H1 (cell line): ENCODE measurements around the gene NBPF1. TPM values are rescaled to one million over a fixed set of nuclear protein-coding genes. Genes with fewer than 3 reads are reported as not detected.
"Not testable (repeated sequence)": the region's sequence is repeated elsewhere in the genome, so short reads cannot be mapped to it uniquely, and the experiment has no call there.

ENCODE experiments used
- CTCF ChIA-PET: fragments of 300-600 bp; sonication (Branson Sonifier 250); formaldehyde crosslinking; loops from one replicate; lab custom pipeline; 2021; ENCODE audit not compliant: partially characterized antibody; lab: Charles Lee
- POLR2A ChIA-PET: fragments of 300-600 bp; sonication (Branson Sonifier 250); formaldehyde crosslinking; loops from one replicate; lab custom pipeline; 2021; ENCODE audit warnings: inconsistent platforms; ENCODE audit not compliant: partially characterized antibody; lab: Charles Lee
- DNase-seq, 2 experiments: peaks; one replicate each; pipeline versions ENCODE4 v3.0.0 to v3.0.0-alpha.2; 2010 to 2022; ENCODE audit warnings: low spot score in 2 of 2, low read depth in 1 of 2, mixed read lengths in 1 of 2
- FAIRE-seq: peaks from 2 replicates; lab custom pipeline; 2011; peaks lifted over from hg19 to GRCh38; lab: Jason Lieb, UNC
- H2AFZ ChIP-seq: 2 replicates; pipeline ENCODE4 v1.8.1; 2012; ENCODE audit warnings: low read length, inconsistent platforms
- H2AK5ac ChIP-seq: 2 replicates; pipeline ENCODE4 v1.6.1; 2013; ENCODE audit warnings: low read depth, low read length
- H2BK120ac ChIP-seq: replicated peaks from 2 replicates; pipeline ENCODE3; 2013; ENCODE audit warnings: low read depth, low read length, inconsistent platforms
- H2BK12ac ChIP-seq: 2 replicates; pipeline ENCODE4 v1.6.1; 2013; ENCODE audit warnings: low read depth, low read length
- H2BK15ac ChIP-seq: 2 replicates; pipeline ENCODE4 v1.6.1; 2013; ENCODE audit warnings: low read length
- H2BK20ac ChIP-seq: 2 replicates; pipeline ENCODE4 v1.6.1; 2013; ENCODE audit warnings: low read length
- H2BK5ac ChIP-seq: 2 replicates; pipeline ENCODE4 v1.6.1; 2013; ENCODE audit warnings: low read depth, low read length
- H3K14ac ChIP-seq: 2 replicates; pipeline ENCODE4 v1.6.1; 2013; ENCODE audit warnings: inconsistent platforms; ENCODE audit not compliant: insufficient read length
- H3K18ac ChIP-seq: 2 replicates; pipeline ENCODE4 v1.6.1; 2013; ENCODE audit warnings: low read length; ENCODE audit errors: extremely low read depth
- H3K23ac ChIP-seq: 2 replicates; pipeline ENCODE4 v1.6.1; 2013; ENCODE audit warnings: inconsistent platforms; ENCODE audit not compliant: insufficient read length
- H3K23me2 ChIP-seq: 2 replicates; pipeline ENCODE4 v1.6.1; 2013; ENCODE audit warnings: low read depth, low read length
- H3K27ac ChIP-seq: 2 replicates; pipeline ENCODE4 v1.6.1; 2011; ENCODE audit warnings: low read depth, low read length, inconsistent platforms
- H3K27me3 ChIP-seq, 4 experiments: replicated peaks in 1 of 4; 1 replicate in 1 of 4; 2 replicates in 3 of 4; pipeline versions ENCODE4 v1.6.1 to v1.8.1; 2011 to 2013; ENCODE audit warnings: low read length in 3 of 4, mild to moderate bottlenecking in 3 of 4, inconsistent platforms in 2 of 4, mixed read lengths in 2 of 4, moderate library complexity in 1 of 4; ENCODE audit not compliant: control insufficient read depth in 3 of 4, insufficient read depth in 3 of 4; ENCODE audit errors: extremely low read depth in 1 of 4
- H3K36me3 ChIP-seq, 4 experiments: 2 replicates each; pipeline versions ENCODE4 v1.6.1 to v1.8.1; 2011 to 2013; ENCODE audit warnings: mild to moderate bottlenecking in 4 of 4, low read length in 3 of 4, moderate library complexity in 2 of 4, control low read depth in 1 of 4, inconsistent platforms in 1 of 4; ENCODE audit not compliant: insufficient read depth in 4 of 4, control insufficient read depth in 2 of 4
- H3K4ac ChIP-seq: replicated peaks from 2 replicates; pipeline ENCODE3; 2013; ENCODE audit warnings: low read length, low read depth, mixed read lengths, inconsistent platforms; ENCODE audit not compliant: insufficient read length
- H3K4me1 ChIP-seq, 4 experiments: replicated peaks in 1 of 4; 1 replicate in 1 of 4; 2 replicates in 3 of 4; pipeline versions ENCODE4 v1.6.1 to v1.8.1; 2011 to 2013; ENCODE audit warnings: low read length in 3 of 4, inconsistent platforms in 2 of 4, mixed read lengths in 1 of 4; ENCODE audit not compliant: insufficient read depth in 4 of 4, control insufficient read depth in 3 of 4
- H3K4me2 ChIP-seq, 2 experiments: 2 replicates each; pipeline versions ENCODE4 v1.6.1 to v1.8.1; 2011 to 2013; ENCODE audit warnings: low read depth in 2 of 2, low read length in 2 of 2, control low read depth in 1 of 2, inconsistent platforms in 1 of 2, mild to moderate bottlenecking in 1 of 2; ENCODE audit not compliant: insufficient read depth in 1 of 2
- H3K4me3 ChIP-seq, 4 experiments: fragments of 200-600, 300-600 bp in 1 of 4; sonication (generic), shearing (Covaris generic), sonication (Bioruptor Twin) in 1 of 4; 2 replicates each; pipeline versions ENCODE4 v1.5.1 to v1.8.1; 2011 to 2016; ENCODE audit warnings: low read length in 4 of 4, low read depth in 3 of 4, control low read depth in 2 of 4, inconsistent platforms in 2 of 4, mild to moderate bottlenecking in 2 of 4, mixed read lengths in 1 of 4, moderate library complexity in 1 of 4; ENCODE audit not compliant: insufficient read depth in 2 of 4; ENCODE audit errors: extremely low read depth in 1 of 4
- H3K56ac ChIP-seq: replicated peaks from 2 replicates; pipeline ENCODE3; 2013; ENCODE audit warnings: low read depth, mild to moderate bottlenecking, mixed read lengths, low read length, inconsistent platforms; ENCODE audit not compliant: insufficient read length
- H3K79me1 ChIP-seq: 2 replicates; pipeline ENCODE4 v1.6.1; 2013; ENCODE audit warnings: low read depth, low read length, control low read depth
- H3K79me2 ChIP-seq, 2 experiments: 2 replicates each; pipeline versions ENCODE4 v1.6.1 to v1.8.1; 2012 to 2013; ENCODE audit warnings: low read length in 2 of 2, mild to moderate bottlenecking in 2 of 2, inconsistent platforms in 1 of 2; ENCODE audit not compliant: insufficient read depth in 2 of 2, control insufficient read depth in 1 of 2
- H3K9ac ChIP-seq, 4 experiments: replicated peaks in 1 of 4; 1 replicate in 1 of 4; 2 replicates in 3 of 4; pipeline versions ENCODE4 v1.6.1 to v1.8.1; 2011 to 2013; ENCODE audit warnings: low read depth in 3 of 4, low read length in 3 of 4, control low read depth in 2 of 4, mild to moderate bottlenecking in 2 of 4, moderate library complexity in 2 of 4, inconsistent platforms in 1 of 4; ENCODE audit errors: extremely low read depth in 1 of 4
- H3K9me3 ChIP-seq, 2 experiments: 2 replicates each; pipeline versions ENCODE4 v1.6.1 to v1.8.1; 2012 to 2013; ENCODE audit warnings: mild to moderate bottlenecking in 2 of 2, moderate library complexity in 2 of 2, control low read depth in 1 of 2, inconsistent platforms in 1 of 2, low read depth in 1 of 2, low read length in 1 of 2, mixed read lengths in 1 of 2; ENCODE audit not compliant: insufficient read depth in 2 of 2
- H4K20me1 ChIP-seq, 2 experiments: replicated peaks in 1 of 2; 2 replicates each; pipeline versions ENCODE3 to v1.8.1; 2011 to 2013; ENCODE audit warnings: inconsistent platforms in 2 of 2, low read length in 2 of 2, mild to moderate bottlenecking in 1 of 2; ENCODE audit not compliant: insufficient read depth in 2 of 2, control insufficient read depth in 1 of 2
- H4K5ac ChIP-seq: 2 replicates; pipeline ENCODE4 v1.6.1; 2013; ENCODE audit warnings: low read length, low read depth, mixed read lengths, inconsistent platforms; ENCODE audit not compliant: insufficient read length
- H4K8ac ChIP-seq: 2 replicates; pipeline ENCODE4 v1.8.0; 2013; ENCODE audit warnings: mild to moderate bottlenecking, moderate library complexity, low read length, inconsistent platforms; ENCODE audit not compliant: insufficient read depth; ENCODE audit errors: extremely low read depth
- H4K91ac ChIP-seq: replicated peaks from 2 replicates; pipeline ENCODE3; 2013; ENCODE audit warnings: low read length, mixed read lengths, inconsistent platforms; ENCODE audit not compliant: insufficient read length
- CHD2 ChIP-seq: IDR thresholded peaks from 2 replicates; pipeline ENCODE4 v1.6.1; 2012; ENCODE audit warnings: low read length, improper control_type of control experiment
- E2F6 ChIP-seq: IDR thresholded peaks from 2 replicates; pipeline ENCODE4 v1.6.1; 2012; ENCODE audit warnings: inconsistent platforms
- MAX ChIP-seq: IDR thresholded peaks from 2 replicates; pipeline ENCODE4 v1.6.1; 2012; ENCODE audit warnings: inconsistent platforms
- TAF7 ChIP-seq: optimal IDR thresholded peaks from 2 replicates; pipeline ENCODE3; 2011; ENCODE audit warnings: low read depth, mild to moderate bottlenecking, inconsistent platforms, low read length, moderate library complexity, borderline replicate concordance
- WGBS, 2 experiments: shearing (Covaris generic) in 1 of 2; methylation state at CpG; one replicate each; pipeline versions ENCODE4 v1.1.6 to v1.1.7; 2013 to 2015; ENCODE audit warnings: low lambda C conversion rate in 2 of 2, mixed read lengths in 2 of 2, inconsistent platforms in 1 of 2, low coverage in 1 of 2, missing lambda C conversion rate in 1 of 2; ENCODE audit not compliant: insufficient replicate concordance in 2 of 2, insufficient coverage in 1 of 2, insufficient read length in 1 of 2; ENCODE audit errors: extremely low coverage in 1 of 2, missing lambda C conversion rate in 1 of 2; 5-methylcytosine and 5-hydroxymethylcytosine counted together
- polyA plus RNA-seq, 7 experiments: library from polyadenylated mRNA; depleted of rRNA in 3 of 7; stranded (reverse) in 5 of 7; unstranded in 2 of 7; fragments of >200 nt in 5 of 7; fragments of 200-250 nt in 2 of 7; gene quantifications; 1 replicate in 5 of 7; 2 replicates in 1 of 7; 4 replicates in 1 of 7; pipeline versions ENCODE4 v1.2.1 to v1.2.3, GENCODE V29; 2011 to 2013; ENCODE audit warnings: missing spikeins in 2 of 7, mixed read lengths in 2 of 7
- total RNA-seq: library from RNA; stranded (reverse); fragmentation: NEBNext Ultra II Directional; extraction: Animal tissue kit (Norgen Biotek cat#: 25700); gene quantifications from 2 replicates; pipeline ENCODE4 v1.2.1, GENCODE V29; 2021

NBPF1 gene
- total and polyA plus RNA-seq, 2 of the 8 experiments (the other 6 are each of a cell fraction or from before 2014, with no cell fraction given): 9.6 to 19.3 TPM

- TF ChIP-seq E2F6 (peak; percentile 99), CHD2 (no peak), TAF7 (peak; percentile 65), MAX (peak; percentile 100)
These were observed at the start of gene NBPF1 (continued) for GRCh38 chr1:16613185-16614147.

GRCh38 chr1:16658234-16658633, 44.9 kb upstream of the NBPF1 start:
- POLR2A ChIA-PET, H3K56ac ChIP-seq, H3K9ac ChIP-seq, H2BK120ac ChIP-seq, H2BK12ac ChIP-seq, H3K4me3 ChIP-seq, H4K20me1 ChIP-seq, H2AK5ac ChIP-seq, H3K18ac ChIP-seq, H3K27me3 ChIP-seq, H2BK15ac ChIP-seq, H3K4ac ChIP-seq, H3K36me3 ChIP-seq, H4K91ac ChIP-seq, H3K9me3 ChIP-seq, FAIRE-seq, H3K79me2 ChIP-seq, H3K4me1 ChIP-seq, H2BK20ac ChIP-seq, H4K8ac ChIP-seq, H3K27ac ChIP-seq, DNase-seq, H2AFZ ChIP-seq, H4K5ac ChIP-seq, H3K14ac ChIP-seq, H3K79me1 ChIP-seq, H3K4me2 ChIP-seq, H2BK5ac ChIP-seq, H3K23ac ChIP-seq, CTCF ChIA-PET, H3K23me2 ChIP-seq: not testable (repeated sequence)
- 83% methylated on average over 24 of the region's 32 CpGs; no CpG with 5 or more reads in 1 of the 2 experiments for WGBS, 2 experiments
